ENCODE measurements around the gene MYCN.
"Not testable (repeated sequence)": the region's sequence is repeated elsewhere in the genome, so short reads cannot be mapped to it uniquely, and the experiment has no call there.

The MYCN gene

DNA sequence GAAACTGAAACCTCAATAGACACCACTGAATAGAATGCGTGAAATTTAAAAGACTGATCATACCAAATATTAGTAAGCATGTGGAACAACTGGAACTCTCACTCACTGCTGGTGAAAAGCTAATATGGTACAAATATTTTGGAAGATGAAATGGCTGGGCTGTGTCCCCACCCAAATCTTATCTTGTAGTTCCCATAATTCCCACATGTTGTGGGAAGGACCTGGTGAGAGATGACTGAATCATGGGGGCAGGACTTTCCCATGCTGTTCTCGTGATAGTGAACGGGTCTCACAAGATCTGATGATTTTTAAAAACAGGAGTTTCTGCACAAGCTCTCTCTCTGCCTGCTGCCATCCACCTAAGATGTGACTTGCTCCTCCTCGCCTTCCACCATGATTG, 32.0 kb upstream of the MYCN start:
- DNase-seq = peak; percentile 2 to 22 (median 7)

GRCh38 chr2:15909157-15909556, 31.2 kb upstream of the MYCN start:
- DNase-seq = no peak

GRCh38 chr2:15909736-15910135, 30.6 kb upstream of the MYCN start:
- DNase-seq = no peak

GRCh38 chr2:15911270-15911669, 29.1 kb upstream of the MYCN start:
- not testable (repeated sequence) for DNase-seq

GRCh38 chr2:15911686-15912085, 28.7 kb upstream of the MYCN start:
- no peak for DNase-seq

GRCh38 chr2:15912203-15912602, 28.1 kb upstream of the MYCN start:
- DNase-seq = no peak

DNA sequence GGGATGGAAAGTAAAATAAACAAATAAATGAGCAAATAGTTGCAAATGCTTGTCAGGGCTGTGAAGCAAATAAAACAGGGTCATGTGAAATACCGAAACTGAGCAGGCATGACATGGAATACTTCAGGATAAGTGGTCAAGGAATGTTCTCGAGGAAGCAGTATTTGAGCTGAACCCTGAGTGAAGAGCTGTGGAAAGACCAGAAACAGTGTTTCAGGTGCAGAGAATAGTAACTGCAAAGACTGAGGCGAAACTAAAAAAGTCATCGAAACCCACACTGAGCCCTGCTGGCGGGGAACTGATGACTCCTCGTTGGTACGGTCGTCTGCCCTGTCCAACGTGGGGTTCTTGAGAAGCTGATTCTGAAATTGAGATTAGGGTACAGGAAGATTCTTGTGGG, 27.2 kb upstream of the MYCN start:
- no peak for DNase-seq

DNA sequence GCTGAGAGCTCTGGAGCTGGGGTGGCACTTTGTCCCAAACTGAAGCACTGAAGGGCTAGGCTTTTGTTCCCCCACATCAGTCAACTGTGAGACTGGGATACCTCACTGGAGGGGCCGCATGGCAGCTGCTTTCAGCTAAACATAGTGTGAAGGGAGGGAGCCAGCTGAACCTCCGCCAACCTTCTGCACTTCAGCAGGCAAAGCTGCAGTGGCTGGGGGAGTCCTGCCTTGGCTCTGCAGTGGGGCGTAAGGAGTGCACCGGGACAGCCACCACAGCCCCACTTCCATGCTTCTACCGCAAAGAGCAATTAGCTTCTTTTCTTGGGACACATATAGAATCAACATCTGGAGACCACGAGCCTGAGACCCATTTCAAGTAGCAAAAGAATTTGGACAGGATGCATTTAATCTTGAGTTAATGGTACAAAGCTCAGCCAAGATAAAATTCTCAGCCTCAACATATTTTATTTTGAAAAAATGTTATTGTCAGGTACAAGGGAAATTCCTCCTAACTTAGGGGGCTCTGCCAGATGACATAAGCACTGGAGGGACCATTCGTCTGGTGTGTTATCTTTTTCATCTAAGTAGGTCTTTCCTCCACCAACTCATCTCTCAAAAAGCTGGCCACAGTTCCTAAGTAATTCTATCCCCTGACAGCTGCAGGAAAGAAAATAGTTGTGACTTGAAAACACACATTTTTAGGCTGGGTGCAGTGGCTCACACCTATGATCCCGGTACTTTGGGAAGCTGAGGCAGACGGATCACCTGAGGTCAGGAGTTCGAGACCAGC, 25.6 kb upstream of the MYCN start:
- no peak for DNase-seq

- DNase-seq = not testable (repeated sequence)
These were observed 24.8 kb upstream of the MYCN start for GRCh38 chr2:15915546-15915945.

DNA sequence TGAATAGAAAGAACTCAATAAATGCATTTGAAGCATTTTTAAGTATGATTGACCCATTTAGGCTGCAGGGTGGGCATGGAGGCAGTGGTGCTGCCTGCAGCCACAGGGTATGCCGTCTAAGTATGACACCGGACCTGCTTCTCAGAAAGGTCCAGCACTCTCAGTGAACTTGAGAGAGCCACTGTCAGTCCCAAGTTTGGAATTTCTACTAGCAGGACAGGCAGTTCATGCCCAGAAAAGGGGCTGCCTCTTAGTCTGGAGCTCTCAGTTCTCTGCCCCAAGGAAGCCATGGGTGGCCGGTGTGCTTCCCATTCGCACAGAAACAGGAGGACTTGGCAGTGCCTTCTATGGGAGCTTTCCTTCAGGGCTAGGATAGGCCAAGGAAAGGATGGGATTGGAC, 24.0 kb upstream of the MYCN start:
- no peak for DNase-seq

DNA sequence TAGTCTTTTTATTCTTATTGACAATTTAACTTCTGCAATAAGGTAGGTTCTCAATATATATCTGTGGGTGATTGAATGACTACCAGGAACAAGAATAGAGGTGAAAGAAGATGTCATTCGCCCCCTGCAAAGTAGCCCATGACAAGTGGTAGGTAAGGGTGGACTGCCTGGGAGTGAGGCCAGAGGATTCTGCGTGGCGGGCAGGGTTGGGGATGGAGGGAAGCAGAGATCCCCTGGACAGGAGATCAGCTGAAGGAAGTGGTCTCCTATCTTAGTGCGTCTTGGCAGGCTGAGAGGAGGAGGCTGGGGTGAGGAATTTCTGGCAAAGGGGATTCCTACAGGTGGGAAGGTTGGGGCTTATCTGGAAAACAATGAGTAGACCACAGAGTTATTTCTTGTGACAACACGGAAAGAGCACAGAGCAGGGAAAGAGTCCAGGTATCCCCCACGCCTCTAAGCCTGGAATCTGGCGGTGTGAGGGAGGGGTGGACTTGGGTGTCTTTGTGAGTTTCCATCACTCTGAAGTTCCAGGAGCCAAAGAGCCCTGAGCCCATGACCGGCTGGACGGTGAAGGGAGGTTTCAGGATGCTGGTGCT, 21.5 kb upstream of the MYCN start:
- DNase-seq = no peak

- no peak for DNase-seq
These were observed 20.5 kb upstream of the MYCN start for GRCh38 chr2:15919716-15920434.

DNA sequence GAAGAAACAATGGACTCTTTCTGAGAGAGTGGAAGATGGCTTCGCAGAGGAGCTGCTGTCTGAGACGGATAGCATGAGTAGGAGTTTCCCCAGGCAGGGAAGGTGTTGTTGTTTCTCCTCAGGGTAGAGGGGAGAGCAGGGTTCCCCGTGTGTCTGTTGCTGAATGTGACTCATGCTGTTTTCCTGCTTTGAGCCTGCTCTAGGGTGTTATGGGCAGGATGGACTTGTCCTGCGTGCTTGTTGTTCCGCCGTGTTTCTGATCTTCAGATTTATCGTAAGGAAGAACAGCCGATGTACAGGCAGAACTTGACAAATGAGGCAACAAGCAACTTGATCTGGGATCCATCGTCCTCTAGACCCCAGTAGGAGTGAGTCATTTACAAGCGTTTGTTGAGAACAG, 19.7 kb upstream of the MYCN start:
- no peak for DNase-seq

DNA sequence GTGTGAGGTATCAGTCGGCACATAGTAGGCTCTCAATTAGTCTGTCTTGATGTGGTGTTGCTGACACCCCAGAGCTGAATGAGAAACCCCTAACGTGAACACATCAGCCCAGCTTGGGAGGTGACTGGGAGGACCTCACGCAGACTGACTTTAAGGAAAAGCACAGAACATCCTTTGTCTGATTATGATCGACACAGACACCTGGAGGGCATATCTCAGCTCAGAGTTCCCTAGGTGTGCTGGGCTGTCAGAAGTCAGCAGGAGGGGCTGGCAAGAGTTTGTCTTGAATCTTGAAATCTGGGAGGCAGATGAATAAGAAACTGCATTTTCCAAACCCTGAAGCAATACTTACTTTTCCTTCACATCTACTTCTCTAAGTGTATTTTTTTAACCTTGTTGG, 16.8 kb upstream of the MYCN start:
- DNase-seq = no peak

DNA sequence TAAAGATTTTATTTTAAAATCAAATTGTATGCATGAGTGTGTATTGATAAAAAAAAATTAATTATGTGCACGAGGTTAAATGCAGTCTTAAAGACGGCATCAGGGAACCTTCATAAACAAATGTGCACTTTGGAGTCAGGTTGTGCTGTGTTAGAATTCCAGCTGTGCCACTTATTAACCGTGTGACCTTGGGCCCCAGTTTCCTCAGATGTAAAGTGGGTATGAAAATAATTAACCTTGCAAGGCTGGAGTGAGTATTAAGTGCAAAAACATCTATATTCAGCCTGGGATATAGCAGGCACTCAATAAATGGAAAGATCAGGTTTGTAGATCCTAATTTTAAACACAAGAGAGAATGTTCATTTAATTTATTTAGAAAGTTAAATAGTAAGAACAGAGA, 14.5 kb upstream of the MYCN start:
- no peak for DNase-seq

- no peak for DNase-seq
These were observed 14.1 kb upstream of the MYCN start for GRCh38 chr2:15926252-15926651.

GRCh38 chr2:15927551-15928218, 12.7 kb upstream of the MYCN start:
- no peak for DNase-seq

GRCh38 chr2:15929008-15929407, 11.3 kb upstream of the MYCN start:
- DNase-seq = not testable (repeated sequence)

DNA sequence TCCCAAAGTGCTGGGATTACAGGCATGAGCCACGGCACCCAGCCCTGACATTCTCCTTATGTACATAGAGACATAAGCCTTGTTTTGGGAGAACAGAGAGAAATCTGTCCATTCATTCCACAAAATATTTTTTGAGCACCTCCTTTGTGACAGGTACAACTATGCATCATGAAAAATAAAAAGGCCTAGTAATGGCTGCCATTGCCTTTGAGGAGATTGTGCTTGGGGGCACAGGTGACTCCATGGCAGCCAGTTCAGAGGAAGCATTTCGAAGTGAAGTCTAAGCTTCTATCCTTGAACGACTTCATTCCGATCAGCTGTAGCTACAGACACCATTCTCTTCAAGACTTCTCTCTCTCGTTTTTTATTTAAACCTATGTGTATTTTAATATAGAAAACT, 10.5 kb upstream of the MYCN start:
- DNase-seq = no peak

GRCh38 chr2:15930589-15931318, 9.6 kb upstream of the MYCN start:
- DNase-seq = no peak

DNA sequence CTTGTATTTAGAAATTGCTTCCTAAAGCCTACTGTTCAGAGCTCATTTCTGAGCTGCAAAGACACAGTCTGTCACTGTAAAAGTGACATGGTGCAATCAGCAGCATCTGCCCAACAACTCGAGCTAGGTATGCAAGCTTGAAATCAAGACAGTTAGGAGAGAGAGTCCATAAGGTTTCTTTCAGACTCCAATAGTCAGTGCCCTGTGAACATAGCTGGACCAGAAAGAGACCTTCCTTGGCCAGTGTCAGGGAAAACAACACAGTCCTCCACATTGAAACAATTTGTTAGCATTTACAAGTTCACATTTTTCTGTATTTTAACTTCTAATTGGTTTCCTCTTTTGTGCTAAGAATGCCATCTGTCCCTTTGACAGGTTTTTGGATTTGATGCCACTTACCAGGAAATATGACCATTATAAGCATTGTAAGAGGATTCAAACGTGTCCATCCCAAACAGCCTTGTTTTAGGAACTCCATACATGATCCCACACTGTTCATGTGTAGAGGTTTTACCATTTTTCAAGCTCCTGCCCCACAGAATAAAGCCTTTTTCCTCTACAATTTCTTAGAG, 8.9 kb upstream of the MYCN start:
- DNase-seq = no peak

DNA sequence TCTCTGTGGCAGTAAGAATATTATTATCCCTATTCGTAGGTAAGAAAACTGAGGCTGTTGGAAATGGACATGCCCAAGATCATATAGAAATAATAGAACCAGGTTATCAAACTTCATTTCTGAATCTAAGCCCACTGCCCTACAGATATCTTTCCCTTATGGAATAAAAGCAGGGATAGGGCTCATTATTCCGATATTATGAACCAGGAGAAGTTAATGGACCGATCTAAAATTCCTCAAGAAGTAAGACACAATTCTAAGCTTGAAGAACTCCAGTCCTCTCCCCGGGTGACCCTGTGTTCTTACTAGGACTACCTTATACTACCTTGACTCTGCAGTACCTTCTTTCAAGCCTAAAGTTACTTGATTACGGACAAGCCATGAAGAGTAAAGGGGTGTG, 8.4 kb upstream of the MYCN start:
- no peak for DNase-seq
